ENCODE results near the gene NR2E3. TPM values are rescaled to one million over a fixed set of nuclear protein-coding genes. Genes with fewer than 3 reads are reported as not detected.

NR2E3 gene
- total and polyA plus RNA-seq, 9 of the 15 experiments (the other 6 are each of a cell fraction or from before 2014, with no cell fraction given): not detected

GRCh38 chr15:71788646-71789579 lies 21.4 kb upstream of the NR2E3 start (continued):
- TF ChIP-seq PBX2 (CRISPR knock-in tag; IDR thresholded peaks at IDR 0.05; ENCODE audit: low read depth) (no peak), PBX2 (tag; conservative IDR thresholded peaks at IDR 0.05; ENCODE audit: low read depth) (no peak), DIDO1 (tag; IDR thresholded peaks at IDR 0.05; ENCODE audit: low read depth) (no peak), MTA1 (IDR thresholded peaks at IDR 0.05; ENCODE audit: borderline replicate concordance) (no peak), ZBTB2 (IDR thresholded peaks at IDR 0.05) (no peak), FOXP1 (CRISPR knock-in tag; IDR thresholded peaks at IDR 0.05) (no peak), TEAD4 (IDR thresholded peaks at IDR 0.05; ENCODE audit: low read length) (no peak), TEAD4 (CRISPR knock-in tag; IDR thresholded peaks at IDR 0.05; ENCODE audit: borderline replicate concordance) (no peak), HOXB6 (CRISPR knock-in tag; IDR thresholded peaks at IDR 0.05; ENCODE audit: borderline replicate concordance) (no peak), GABPA (tag; conservative IDR thresholded peaks at IDR 0.05; ENCODE audit: low read depth) (0 out of 2 replicates have a peak, but pooled peaks have one; percentile 9)

Measured in K562 (cell line).